Esophagus squamous epithelium (tissue), 5 donors: ENCODE results near the gene ATP10A. TPM values are rescaled to one million over a fixed set of nuclear protein-coding genes. Genes with fewer than 3 reads are reported as not detected.
A peak's percentile ranks its signal among the peaks of the same experiment; 100 is the strongest.

Source experiments
- DNase-seq: peaks from one replicate; lab custom pipeline; 2025; lab: John Stamatoyannopoulos, UW
- H3K27ac ChIP-seq, 4 donors: fragments of 200-600 bp; sonication (generic); one replicate each; pipeline ENCODE4 v1.5.1; 2016 to 2019; ENCODE audit warnings: mild to moderate bottlenecking in 1 of 4
- H3K27me3 ChIP-seq, 4 donors: fragments of 200-600 bp; sonication (generic); 1 replicate in 3 of 4; 2 replicates in 1 of 4; pipeline versions ENCODE4 v1.5.1 to v1.6.0; 2017 to 2021; ENCODE audit warnings: antibody characterized with exemption in 1 of 4
- H3K36me3 ChIP-seq, 3 donors: fragments of 200-600 bp; sonication (generic); one replicate each; pipeline ENCODE4 v1.5.1; 2016 to 2019
- H3K4me1 ChIP-seq, 3 donors: fragments of 200-600 bp; sonication (generic); one replicate each; pipeline ENCODE4 v1.5.1; 2017 to 2019
- H3K4me3 ChIP-seq, 4 donors: fragments of 200-600 bp; sonication (generic); 1 replicate in 3 of 4; 2 replicates in 1 of 4; pipeline ENCODE4 v1.5.1; 2016 to 2019; ENCODE audit warnings: mild to moderate bottlenecking in 2 of 4, moderate library complexity in 1 of 4
- H3K9me3 ChIP-seq, 3 donors: fragments of 200-600 bp; sonication (generic); one replicate each; pipeline ENCODE4 v1.5.1; 2016 to 2019
- CTCF ChIP-seq, 6 experiments: fragments of 450-650 bp in 4 of 6; fragments of 200-600 bp in 2 of 6; sonication (generic) in 2 of 6; IDR thresholded peaks; one replicate each; pipeline ENCODE4 v1.5.1; 2016 to 2019; ENCODE audit warnings: antibody characterized with exemption in 6 of 6, mild to moderate bottlenecking in 4 of 6, moderate library complexity in 4 of 6
- POLR2A ChIP-seq, 4 donors: fragments of 450-650 bp; IDR thresholded peaks; one replicate each; pipeline ENCODE4 v1.6.1; 2017; ENCODE audit warnings: antibody characterized with exemption in 4 of 4, mild to moderate bottlenecking in 4 of 4, moderate library complexity in 3 of 4
- WGBS, 2 donors: methylation state at CpG; one replicate each; pipeline ENCODE4 v1.1.5; 2018; 5-methylcytosine and 5-hydroxymethylcytosine counted together
- intact Hi-C: fragments of 100-400 bp; cut with DNase I; formaldehyde crosslinking; loops from one replicate; pipeline ENCODE4 v1.15.0; 2022
- total RNA-seq, 4 donors: library from RNA; depleted of rRNA; stranded (reverse); fragments of >200 nt; gene quantifications; one replicate each; pipeline ENCODE4 v1.1.0, GENCODE V29; 2016
- donor health status: DM: yes; HTN: yes; CAD: no.

The ATP10A gene
- total RNA-seq, 4 donors from 2014 or later = 0.88 to 6.3 (median 1.9) TPM

- TF ChIP-seq CTCF (IDR thresholded peaks at IDR 0.05) (no peak), POLR2A (IDR thresholded peaks at IDR 0.05) (no peak)
- no peak overlapping the region for H3K4me3 ChIP-seq
- no peak overlapping the region for H3K27ac ChIP-seq
- 75% methylated on average over 1 of the region's 6 CpGs; no CpG with 5 or more reads in 1 of the 2 donors for WGBS, 2 donors
- H3K4me1 ChIP-seq = peaks cover 8 to 20% (median 10%) of the 10 kb centered on the region in 3 donors
- intact Hi-C loops = no loop called here
- H3K9me3 ChIP-seq = no peaks in the 10 kb centered on the region
- H3K27me3 ChIP-seq = no peaks in the 10 kb centered on the region
- no peaks in the 10 kb centered on the region for H3K36me3 ChIP-seq
- no peak for DNase-seq
Measured at GRCh38 chr15:25844542-25844941, 18.6 kb downstream of the ATP10A start.

GRCh38 chr15:25844076-25844475 lies 19.1 kb downstream of the ATP10A start:
- peaks cover 4 to 16% (median 5%) of the 10 kb centered on the region in 3 donors for H3K4me1 ChIP-seq
- TF ChIP-seq POLR2A (IDR thresholded peaks at IDR 0.05) (no peak), CTCF (IDR thresholded peaks at IDR 0.05) (no peak)
- no peak overlapping the region for H3K4me3 ChIP-seq
- intact Hi-C loops = no loop called here
- H3K36me3 ChIP-seq = no peaks in the 10 kb centered on the region
- 88 to 93% methylated on average over 7 of the region's 7 CpGs for WGBS, 2 donors
- H3K27me3 ChIP-seq = no peaks in the 10 kb centered on the region
- H3K27ac ChIP-seq = peak overlapping the region in 1 of 4 donors; percentile 9
- DNase-seq = no peak
- no peaks in the 10 kb centered on the region for H3K9me3 ChIP-seq

DNA sequence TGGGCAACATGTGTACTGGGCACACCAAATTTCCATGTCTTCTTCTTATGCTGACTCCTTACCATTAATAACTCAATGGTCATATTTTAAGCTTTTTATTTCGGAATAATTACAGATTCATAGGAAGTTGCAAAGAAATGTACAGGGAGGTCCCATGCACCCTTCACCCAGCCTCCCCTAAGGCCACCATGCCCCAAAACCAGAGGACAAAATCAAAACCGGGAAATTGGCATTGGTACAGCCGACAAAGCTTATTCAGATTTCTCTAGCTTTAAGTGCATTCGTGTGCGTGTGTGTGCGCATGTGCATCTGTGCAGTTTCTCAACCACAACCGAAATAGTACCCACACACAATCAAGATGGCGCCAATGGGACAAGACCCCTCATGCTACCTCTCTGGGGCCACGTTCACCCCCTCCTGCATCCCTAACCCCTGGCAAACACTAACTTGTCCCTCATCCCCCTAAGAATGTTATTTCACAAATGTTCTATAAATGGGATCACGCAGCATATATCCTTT lies 23.4 kb downstream of the ATP10A start:
- Histone ChIP-seq H3K4me1 (peaks cover 0 to 1% (median 0%) of the 10 kb centered on the region in 3 donors), H3K27me3 (no peaks in the 10 kb centered on the region), H3K4me3 (no peak overlapping the region), H3K27ac (no peak overlapping the region), H3K36me3 (no peaks in the 10 kb centered on the region), H3K9me3 (no peaks in the 10 kb centered on the region)
- intact Hi-C loops = no loop called here
- no peak for DNase-seq
- TF ChIP-seq CTCF (IDR thresholded peaks at IDR 0.05) (no peak), POLR2A (IDR thresholded peaks at IDR 0.05) (no peak)
- WGBS, 2 donors = 79 to 91% methylated on average over 10 of the region's 10 CpGs

DNA sequence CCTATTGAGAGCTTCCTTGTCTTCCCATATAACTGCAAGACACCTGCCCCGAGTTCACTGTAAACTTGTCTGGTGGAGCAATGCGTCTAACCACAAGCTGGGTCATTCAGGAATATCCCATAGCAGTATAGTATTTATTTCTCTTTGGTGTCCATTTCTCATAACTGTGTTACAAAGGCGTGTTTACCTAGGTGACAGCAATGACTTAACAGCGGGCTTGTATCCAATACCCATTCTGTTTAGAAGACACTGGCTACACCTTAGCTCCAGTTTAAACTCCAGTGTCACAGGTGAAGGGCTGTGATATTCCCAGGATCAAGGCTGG lies 24.3 kb downstream of the ATP10A start:
- Histone ChIP-seq H3K4me3 (no peak overlapping the region), H3K36me3 (no peaks in the 10 kb centered on the region), H3K27me3 (no peaks in the 10 kb centered on the region), H3K4me1 (no peaks in the 10 kb centered on the region), H3K9me3 (no peaks in the 10 kb centered on the region), H3K27ac (no peak overlapping the region)
- no peak for TF ChIP-seq POLR2A (IDR thresholded peaks at IDR 0.05)
- intact Hi-C loops = no loop called here
- WGBS, 2 donors = 36 to 56% methylated on average over 4 of the region's 4 CpGs
- no peak for DNase-seq

DNA sequence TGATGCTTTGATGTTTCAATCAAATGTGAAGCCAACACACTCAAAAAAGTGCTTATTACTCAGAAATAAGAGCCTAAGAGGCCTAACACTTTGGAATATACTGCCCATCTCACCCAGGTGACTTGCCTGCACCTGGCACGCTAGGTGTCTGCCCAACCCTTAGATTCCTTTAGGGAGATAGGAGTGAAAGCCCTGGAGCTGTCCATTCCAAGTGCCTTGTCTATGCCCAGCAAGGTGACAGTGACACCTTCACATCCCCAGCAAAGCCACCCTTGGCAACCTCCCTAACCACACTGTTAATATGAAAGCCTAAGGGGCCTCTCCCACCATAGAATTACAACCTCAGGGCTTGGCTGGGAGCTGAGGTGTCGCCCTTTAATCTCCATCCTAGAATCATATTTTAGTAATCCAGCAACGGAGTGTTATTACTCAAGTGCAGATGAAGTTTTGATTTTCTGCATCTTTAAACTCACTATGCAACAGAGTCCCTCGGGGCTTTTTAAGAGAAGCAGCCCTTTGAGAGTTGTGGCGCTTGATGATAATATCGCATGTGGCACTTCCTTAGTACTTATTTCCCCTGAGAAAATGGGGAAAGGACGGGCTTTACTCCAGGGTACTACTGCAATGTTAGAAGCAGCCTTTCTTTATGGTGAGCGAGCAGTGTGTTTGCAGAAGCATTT lies 24.8 kb downstream of the ATP10A start:
- no peak overlapping the region for H3K4me3 ChIP-seq
- H3K27me3 ChIP-seq = no peaks in the 10 kb centered on the region
- intact Hi-C loops = no loop called here
- H3K4me1 ChIP-seq = no peaks in the 10 kb centered on the region
- TF ChIP-seq CTCF (IDR thresholded peaks at IDR 0.05) = no peak
- no peak for TF ChIP-seq POLR2A (IDR thresholded peaks at IDR 0.05)
- DNase-seq = no peak
- 47 to 55% methylated on average over 8 of the region's 8 CpGs for WGBS, 2 donors
- no peak overlapping the region for H3K27ac ChIP-seq
- no peaks in the 10 kb centered on the region for H3K9me3 ChIP-seq
- no peaks in the 10 kb centered on the region for H3K36me3 ChIP-seq
